ENCODE measurements around the gene NR1D1.
"Not testable (repeated sequence)": the region's sequence is repeated elsewhere in the genome, so short reads cannot be mapped to it uniquely, and the experiment has no call there.

NR1D1 gene

DNA sequence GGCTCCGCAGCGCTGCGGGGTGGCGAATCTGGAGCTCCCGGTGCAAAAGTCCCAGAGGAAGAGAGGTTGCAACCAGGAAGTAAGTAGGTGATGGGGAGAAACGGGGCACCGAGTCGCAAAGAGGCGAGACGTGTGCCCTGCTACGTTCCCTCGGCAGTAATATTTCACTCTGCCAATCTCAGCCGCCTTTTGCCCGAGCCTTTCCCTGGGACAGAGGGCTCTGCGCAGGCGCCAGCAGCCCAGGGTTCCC lies at the start of gene NR1D1:
NR1D1 (minus strand) TSS at position 171 of the 250 bp plus-strand sequence. CDS start 495 bp downstream, outside the sequence.
- DNase-seq, result no peak

- no peak for DNase-seq
Measured at GRCh38 chr17:40148527-40148926, 48.1 kb upstream of the NR1D1 start.

GRCh38 chr17:40145476-40145875 lies 45.1 kb upstream of the NR1D1 start:
- DNase-seq, result no peak

- DNase-seq, result not testable (repeated sequence)
Measured at GRCh38 chr17:40143166-40143565, 42.8 kb upstream of the NR1D1 start.

- DNase-seq, result no peak
Measured at GRCh38 chr17:40139566-40140058, 39.2 kb upstream of the NR1D1 start.

DNA sequence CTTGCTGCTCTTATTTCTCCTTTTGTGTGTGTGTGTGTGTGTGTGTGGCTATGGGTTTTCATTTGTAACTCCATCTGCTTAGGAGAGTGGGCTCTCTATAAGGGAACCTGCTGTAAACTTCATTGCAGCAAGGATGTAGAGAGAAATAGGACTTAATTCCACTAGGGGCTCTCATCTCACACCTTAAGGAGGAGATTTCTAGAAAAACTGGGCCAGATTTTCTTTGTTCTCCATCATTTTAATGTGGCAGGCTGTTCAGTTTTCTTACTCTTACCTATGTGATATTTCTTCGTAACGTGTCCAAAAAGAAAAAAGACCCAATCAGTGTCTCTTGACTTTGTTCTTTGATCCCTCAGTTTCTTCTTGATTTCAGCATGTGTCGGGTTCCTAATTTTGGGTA lies 35.4 kb upstream of the NR1D1 start:
- DNase-seq, result no peak

GRCh38 chr17:40134184-40134583 lies 33.8 kb upstream of the NR1D1 start:
- DNase-seq, result no peak

- DNase-seq, result no peak
Measured at GRCh38 chr17:40130352-40131042, 30.1 kb upstream of the NR1D1 start.

DNA sequence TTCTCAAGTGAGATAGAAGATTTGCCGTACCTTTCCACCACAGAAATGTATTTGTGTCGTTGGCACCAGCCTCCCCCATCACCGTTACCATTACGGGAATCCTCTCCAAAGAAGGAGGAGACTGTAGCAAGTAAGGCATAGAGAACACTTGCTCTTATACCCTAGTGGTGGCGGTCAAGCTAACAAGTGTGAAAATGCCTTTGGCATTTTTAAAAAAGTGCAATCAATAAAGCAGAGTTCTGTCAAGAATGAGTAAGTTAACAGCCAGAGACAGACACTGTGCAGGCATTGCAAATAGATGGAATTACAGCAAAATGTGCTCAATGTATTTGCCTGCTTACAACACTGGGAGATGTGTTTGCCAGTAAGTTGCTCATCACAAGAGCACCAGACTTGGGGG lies 29.1 kb upstream of the NR1D1 start:
- DNase-seq, result no peak

GRCh38 chr17:40124279-40125141 lies 24.1 kb upstream of the NR1D1 start:
- DNase-seq, result no peak

DNA sequence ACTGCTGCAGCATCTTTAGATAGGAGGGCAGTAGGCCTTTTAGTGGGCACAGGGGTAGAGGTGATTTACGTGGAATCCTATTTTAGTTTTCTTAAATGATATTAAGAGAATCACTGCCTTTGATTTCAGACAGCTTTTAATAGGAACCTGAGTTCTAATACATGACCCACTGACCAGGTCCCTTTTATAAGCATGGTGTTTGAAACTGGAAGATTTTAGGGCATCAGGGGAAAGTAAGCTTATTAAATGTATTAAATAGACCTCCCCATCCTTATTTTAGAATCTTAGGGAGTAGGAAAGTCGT lies 23.4 kb upstream of the NR1D1 start:
- no peak for DNase-seq

DNA sequence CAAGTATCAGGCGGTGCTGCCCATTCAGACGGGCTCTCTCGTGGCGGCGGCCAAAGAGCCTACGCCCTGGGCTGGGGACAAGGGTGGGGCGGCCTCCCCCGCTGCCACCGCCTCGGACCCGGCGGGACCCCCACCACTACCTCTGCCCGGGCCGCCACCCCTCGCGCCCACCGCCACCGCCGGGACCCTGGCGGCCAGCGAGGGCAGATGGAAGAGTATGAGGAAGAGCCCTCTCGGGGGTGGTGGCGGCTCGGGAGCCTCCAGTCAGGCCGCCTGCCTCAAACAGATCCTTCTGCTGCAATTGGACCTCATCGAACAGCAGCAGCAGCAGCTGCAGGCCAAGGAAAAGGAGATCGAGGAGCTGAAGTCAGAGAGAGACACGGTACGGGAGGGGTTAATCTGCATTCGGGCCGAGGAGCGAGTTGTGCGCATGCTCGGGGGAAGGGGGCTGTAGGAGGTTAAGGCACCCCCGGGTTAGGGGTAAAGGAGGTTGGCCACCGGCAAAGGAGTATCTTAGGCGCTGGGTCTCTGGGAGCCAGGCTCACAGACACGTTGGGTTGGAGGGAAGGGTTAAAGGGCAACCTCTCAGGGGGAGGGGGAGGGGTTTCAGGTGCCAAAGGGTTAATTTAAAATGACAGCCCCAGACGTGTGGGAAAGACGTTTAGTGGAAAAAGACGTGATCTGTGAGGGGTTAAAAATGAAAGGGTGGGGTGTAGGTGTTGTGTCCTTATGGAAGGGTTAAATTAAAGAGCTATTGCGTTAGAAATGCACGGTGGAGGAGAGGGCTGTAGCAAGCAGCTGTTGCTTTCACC lies 22.8 kb upstream of the NR1D1 start:
- DNase-seq, result peak; percentile 71

GRCh38 chr17:40122136-40122998 lies 22.0 kb upstream of the NR1D1 start:
- peak; percentile 46 for DNase-seq

DNA sequence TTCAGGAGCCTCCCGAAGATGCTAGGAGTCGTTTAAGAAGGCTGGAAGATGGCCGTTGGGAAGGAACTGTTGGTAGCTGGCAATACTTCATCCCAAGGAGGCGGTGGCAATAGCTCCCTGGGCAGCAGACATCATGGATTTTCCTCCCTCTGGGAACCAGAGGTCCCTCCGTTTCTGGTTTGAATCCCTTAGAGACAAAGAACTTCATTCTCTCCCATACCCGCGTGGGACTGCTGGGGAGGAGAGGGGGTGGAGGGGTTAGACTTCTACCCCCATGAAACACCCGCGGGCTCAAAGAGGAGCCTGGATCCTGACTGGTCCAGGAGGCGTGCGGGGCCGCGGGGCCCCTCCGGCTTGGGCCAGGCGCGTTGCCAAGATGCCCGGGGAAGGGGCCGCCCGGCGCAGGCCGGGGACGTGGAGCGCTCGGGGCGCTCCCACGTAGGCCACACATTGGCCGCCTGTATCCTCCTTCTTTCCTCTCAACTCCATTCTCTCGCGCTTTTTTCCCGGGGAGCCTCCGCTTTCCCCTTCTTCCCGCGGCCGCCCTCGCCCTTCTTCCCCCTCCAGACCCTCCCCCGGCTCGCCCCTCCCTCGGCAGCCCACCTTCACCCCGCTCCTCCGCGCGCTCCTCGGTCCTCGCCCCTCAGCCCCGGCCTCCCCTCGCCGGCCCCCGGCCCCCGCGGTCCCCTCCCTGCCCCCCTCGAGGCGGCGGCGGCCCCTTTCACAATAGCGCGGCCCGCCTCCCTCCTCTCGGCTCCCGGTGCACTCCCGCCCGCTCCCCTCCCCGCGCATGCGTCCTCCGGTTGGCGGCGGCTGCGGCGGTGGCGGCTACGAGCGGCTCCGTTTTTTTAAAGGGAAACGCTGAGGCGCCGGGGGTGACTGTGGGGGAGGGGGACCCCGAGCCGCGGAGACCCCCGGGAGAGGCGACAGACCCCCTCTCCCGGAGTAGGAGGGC lies 21.1 kb upstream of the NR1D1 start, which contains the start of gene MSL1:
MSL1 (plus strand) TSS at position 791 of the 955 bp plus-strand sequence. CDS start 642 bp downstream, outside the sequence.
- DNase-seq, result peak; percentile 89

DNA sequence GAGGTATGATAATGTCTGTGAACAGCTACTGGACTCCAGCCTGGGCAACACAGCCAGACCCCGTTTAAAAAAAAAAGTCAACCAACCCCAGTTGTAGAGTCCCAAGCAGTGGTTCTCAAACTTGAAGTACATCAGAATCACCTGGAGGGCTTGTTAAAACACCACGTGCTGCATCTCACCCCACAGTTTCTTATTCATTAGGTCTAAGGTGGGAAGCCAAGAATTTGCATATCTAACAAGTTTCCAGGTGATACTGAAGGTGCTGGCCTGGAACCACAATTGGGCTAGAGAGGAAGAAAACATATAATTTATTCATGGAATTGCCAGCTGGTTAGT lies 14.7 kb upstream of the NR1D1 start:
- DNase-seq, result no peak

GRCh38 chr17:40113907-40114245 lies 13.5 kb upstream of the NR1D1 start:
- DNase-seq, result no peak

DNA sequence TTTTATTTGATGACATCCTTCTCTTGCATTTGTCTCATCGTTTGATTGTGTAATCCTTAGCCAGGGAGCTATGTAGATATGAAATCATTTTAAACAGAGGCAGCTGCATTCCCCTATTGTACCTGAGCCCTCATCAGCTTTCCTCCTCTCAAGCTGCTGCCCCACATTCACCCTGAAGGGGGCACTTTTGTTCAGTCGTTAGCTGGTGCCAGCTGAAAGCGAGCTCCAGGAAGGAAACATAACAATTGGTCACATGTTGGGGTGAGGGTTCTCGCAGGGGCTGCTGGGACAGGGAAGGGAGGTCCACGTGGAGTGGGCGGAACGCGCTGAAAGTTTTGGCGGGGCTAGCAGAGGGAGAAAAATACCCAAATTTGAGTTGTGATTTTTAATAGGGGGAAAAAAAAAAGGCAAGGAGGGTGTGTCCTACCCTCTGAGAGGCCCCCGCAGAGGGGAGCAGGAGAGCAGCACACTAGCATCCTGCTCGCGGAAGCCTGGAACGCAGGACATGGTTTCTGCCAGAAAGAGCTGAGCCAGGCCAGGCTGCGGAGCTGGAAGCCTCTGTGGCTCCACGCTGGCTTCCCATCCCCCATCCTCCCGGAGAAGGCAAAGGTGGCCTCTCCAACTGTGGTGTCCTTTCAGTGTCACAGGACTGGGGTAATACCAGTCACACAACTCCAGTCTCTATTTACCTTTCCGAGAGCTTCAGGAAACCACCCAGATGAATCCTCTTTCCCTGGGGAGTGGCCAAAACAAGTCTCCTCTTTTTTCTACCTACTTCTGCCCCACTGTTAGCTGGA lies 12.9 kb upstream of the NR1D1 start:
- peak; percentile 95 for DNase-seq

DNA sequence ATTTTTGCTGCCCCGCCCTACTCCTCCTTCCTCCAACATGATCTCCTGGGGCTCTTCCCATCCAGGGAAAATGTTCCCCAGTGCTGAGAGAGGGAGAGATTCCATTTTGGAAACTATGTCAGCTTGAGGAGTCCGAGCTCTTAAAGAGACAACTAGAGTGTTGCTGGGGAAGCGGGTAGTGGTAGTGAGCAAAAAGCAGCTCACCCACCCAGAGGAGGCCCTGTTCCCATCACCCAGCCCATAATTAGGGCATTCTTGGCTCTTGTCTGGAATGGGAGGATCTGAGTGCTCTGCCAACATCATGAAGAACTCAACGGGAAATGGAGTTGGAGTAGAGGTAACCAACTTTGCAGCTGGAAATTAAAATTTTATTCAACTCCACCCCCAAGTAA lies 12.3 kb upstream of the NR1D1 start:
- no peak for DNase-seq

DNA sequence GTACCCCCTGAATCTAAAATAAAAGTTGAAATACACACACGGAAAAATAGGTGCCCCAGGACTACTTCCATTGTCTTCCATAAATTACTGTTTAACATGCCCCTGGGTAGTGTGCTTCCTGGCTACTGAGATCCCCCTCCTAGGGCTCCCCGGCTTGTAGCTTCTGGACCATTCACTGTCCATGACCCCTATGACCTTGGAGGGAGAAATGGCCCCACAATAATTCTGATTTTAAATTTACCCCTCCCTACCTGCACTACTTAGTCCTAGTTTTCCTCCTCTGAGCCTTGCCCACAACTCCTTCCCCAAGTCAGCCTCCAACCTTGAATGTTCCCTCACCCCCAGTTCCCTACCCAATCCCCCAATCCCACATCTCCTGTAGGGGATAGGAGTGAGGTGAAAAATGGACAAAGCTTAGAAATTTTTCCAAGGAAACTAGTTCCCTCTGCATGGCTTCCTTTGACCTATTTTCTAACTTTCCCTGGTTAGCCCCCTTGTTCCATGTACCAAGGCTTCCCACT lies 11.9 kb upstream of the NR1D1 start:
- no peak for DNase-seq

All from stimulated activated CD4-positive, alpha-beta T cell treated with anti-CD3 and anti-CD28 coated beads, Interleukin-15, amount 100 ng/mL, for 24 hours (primary cell).